Colon (tissue), 2 donors: Measurements from ENCODE around the gene ABL1.

Experiments used
- FAIRE-seq: peaks from 2 replicates; lab custom pipeline; 2012; peaks lifted over from hg19 to GRCh38; lab: Jason Lieb, UNC
- donor health status: control.
- donor health status: control.

ABL1 gene

DNA sequence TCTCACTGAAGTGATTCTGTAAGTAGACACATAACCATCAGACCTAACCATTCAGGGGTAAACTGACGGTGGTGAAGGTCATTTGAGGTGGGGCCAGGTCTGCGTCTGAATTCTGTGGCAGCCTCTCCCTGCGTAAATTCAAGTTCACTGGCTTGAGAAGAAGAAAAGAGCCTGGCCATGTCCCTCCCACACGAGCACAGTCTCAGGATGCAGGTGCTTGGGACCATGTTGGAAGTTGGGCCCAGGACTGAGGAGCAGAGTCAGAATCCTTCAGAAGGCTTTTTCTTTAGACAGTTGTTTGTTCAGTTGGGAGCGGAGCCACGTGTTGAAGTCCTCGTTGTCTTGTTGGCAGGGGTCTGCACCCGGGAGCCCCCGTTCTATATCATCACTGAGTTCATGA lies 37.5 kb downstream of the ABL1 start:
- FAIRE-seq: no peak

DNA sequence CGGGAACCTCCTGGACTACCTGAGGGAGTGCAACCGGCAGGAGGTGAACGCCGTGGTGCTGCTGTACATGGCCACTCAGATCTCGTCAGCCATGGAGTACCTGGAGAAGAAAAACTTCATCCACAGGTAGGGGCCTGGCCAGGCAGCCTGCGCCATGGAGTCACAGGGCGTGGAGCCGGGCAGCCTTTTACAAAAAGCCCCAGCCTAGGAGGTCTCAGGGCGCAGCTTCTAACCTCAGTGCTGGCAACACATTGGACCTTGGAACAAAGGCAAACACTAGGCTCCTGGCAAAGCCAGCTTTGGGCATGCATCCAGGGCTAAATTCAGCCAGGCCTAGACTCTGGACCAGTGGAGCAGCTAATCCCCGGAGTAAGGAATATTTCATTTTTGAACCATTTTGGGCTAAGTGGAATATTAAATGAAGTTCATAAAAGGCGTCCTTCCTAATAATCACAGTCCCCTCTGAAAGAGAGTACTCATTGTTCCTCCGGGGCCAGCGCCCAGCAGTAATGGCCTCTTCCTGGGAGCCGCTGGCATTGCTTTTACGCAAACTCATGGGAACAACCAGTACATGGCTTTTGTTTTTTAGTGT lies 38.0 kb downstream of the ABL1 start:
- no peak for FAIRE-seq

DNA sequence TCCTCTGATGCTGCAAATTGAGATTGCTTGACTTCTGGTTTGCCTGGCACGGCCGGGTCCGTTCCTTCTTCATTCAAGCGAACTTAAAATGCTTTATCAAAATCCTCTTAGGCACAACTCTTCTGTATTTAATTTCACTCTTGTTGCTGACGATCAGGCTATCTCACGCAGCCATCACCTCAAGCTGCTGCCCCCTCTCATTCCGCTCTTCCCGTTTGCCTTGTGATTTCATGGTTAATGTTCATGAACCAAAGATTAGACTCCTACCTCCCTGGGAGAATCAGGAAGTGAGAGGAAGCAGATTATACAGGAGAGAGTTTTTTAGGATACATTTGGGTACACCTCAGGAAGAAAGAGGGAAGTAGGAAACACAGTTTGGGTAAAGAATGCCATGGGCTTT lies 38.9 kb downstream of the ABL1 start:
- no peak for FAIRE-seq

DNA sequence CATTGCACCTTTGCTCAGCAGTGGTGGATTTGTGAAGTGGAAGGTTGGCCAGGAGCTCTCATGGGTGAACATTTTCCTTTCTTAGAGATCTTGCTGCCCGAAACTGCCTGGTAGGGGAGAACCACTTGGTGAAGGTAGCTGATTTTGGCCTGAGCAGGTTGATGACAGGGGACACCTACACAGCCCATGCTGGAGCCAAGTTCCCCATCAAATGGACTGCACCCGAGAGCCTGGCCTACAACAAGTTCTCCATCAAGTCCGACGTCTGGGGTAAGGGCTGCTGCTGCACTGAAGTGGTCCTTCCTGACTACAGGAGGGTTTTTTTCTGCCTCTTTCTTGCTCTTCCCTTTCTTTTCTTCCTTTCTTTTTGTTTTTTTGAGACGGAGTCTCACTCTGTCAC lies 39.7 kb downstream of the ABL1 start:
- no peak for FAIRE-seq

DNA sequence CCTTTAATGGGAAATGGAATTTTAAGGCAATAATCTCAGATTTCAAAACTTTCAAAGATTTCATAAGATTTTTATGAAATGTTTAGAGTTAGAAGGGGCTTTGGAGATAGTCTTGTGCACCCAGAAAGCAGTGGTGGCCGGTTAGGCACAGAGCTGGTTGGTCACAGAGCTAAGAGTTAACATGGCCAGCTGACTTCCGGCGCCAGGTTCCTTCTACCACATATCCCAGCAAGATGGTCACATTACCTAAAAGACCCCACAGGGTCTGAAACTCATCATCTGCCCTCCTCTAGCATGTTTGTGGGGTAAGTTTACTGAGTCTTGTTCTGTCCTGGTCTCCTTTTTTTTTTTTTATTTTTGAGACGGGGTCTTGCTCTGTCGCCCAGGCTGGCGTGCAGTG lies 42.2 kb downstream of the ABL1 start:
- FAIRE-seq: no peak

DNA sequence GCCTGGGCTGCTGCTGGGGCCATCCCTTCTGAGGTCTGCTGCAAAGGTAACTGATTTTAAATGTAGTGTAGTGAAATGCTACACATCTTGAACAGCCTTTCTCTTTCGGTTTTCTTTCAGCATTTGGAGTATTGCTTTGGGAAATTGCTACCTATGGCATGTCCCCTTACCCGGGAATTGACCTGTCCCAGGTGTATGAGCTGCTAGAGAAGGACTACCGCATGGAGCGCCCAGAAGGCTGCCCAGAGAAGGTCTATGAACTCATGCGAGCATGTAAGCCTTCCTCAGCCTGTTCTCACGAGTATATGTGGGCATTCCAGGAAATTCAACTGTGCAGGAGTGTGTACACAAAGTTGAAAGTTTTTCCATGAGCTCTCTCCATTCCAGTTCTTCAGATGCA lies 43.2 kb downstream of the ABL1 start:
- no peak for FAIRE-seq

DNA sequence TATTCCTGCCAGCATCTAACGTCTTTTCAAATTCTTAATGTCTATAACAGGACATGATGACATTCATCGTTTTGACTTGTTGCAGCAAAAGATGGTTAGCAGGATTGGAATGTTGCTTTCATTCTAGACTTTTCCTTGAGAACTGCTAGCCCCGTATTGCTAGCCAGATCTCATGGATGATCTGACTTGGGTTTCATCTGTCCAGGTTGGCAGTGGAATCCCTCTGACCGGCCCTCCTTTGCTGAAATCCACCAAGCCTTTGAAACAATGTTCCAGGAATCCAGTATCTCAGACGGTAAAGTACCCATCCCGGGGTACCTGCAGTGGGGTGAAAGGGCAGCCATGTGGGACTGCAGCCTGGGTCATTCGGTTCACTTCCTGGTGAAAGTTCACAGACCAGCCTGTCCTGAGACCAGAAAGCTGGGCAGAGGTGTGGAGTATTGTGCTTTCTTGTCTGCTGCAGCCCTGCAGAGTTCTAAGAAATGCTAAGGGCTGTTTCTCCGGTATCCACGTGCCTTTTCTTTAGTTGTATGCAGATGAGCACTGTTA lies 44.9 kb downstream of the ABL1 start:
- no peak for FAIRE-seq

DNA sequence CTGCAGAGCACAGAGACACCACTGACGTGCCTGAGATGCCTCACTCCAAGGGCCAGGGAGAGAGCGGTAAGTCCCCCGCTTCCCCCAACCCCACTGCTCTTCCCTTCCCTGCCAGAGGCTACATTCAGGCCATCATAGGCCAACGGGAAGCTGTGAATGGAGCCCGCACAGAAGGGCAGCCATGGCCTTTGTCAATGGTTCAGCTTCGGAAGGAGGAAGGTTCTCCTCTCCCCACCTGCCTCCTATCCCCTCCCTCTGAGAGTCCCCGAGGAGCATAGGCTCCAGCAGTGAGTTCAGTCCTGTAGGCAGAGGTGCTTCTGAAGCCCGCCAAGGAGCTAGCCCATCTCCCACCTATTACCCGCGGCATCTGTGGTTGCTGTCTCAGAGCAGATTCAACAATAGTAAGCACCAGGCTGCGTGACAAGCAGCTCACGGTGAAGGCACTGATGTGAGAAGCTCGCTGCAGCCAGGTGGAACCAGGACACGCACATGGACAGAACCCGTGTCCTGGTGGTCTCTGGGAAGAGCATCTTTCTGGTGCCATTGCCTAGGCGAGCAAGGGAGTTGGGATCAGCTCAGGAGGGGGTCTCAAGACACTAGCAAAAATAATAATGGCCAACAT lies 45.7 kb downstream of the ABL1 start:
- no peak for FAIRE-seq

DNA sequence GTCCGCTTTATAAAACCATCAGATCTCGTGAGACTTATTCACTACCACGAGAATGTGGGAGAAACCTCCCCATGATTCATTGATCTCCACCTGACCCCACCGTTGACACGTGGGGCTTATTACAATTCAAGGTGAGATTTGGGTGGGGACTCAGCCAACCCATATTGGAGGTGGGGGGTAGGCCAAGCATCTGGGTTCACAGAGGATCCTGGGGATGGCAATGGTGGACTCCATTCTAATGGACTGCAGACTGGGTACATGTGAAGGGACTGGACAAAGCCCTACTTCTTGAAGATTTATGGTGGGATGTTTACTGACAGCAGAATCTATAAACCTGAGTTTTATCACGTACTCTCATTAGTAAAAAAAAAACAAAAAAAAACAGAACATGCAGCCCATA lies 46.5 kb downstream of the ABL1 start:
- FAIRE-seq: no peak

DNA sequence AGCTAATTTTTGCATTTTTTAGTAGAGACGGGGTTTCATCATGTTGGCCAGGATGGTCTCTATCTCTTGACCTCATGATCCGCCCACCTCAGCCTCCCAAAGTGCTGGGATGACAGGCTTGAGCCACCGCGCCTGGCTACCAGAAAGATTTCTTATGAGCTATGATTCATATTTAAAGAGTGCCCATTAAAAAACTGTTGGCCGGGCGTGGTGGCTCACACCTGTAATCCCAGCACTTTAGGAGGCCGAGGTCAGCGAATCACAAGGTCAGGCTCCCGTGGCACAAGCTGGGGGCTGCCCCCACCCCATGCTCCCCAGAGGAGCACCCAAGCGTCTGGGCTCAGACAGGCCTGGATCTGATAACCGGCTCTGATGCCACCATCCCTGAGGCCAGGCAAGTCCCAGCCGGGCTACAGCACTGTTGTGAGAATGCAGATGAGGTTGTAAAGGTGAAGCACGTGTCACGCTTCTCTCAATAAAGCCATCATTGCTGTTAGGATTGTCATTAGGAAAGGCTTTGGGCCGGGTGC lies 47.7 kb downstream of the ABL1 start:
- no peak for FAIRE-seq

DNA sequence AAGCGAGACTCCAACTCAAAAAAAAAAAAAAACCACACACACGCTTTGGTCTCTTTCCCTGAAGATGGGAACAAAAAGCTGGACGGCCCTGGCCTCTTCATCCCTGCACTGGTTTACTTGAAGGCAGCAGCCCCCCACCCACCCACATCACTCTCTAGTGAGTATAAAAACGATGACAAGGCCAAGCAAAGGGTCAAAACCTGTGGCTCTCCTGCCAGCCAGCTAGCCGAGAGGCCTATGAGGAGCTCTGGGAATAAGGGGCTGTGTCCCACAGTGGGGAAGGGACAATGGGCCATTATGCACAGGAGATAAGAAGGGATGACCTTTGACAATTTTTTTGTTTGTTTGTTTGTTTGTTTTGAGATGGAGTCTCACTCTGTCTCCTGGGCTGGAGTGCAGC lies 48.4 kb downstream of the ABL1 start:
- no peak for FAIRE-seq

DNA sequence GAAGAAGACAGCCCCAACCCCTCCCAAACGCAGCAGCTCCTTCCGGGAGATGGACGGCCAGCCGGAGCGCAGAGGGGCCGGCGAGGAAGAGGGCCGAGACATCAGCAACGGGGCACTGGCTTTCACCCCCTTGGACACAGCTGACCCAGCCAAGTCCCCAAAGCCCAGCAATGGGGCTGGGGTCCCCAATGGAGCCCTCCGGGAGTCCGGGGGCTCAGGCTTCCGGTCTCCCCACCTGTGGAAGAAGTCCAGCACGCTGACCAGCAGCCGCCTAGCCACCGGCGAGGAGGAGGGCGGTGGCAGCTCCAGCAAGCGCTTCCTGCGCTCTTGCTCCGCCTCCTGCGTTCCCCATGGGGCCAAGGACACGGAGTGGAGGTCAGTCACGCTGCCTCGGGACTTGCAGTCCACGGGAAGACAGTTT lies 49.1 kb downstream of the ABL1 start:
- FAIRE-seq: no peak

DNA sequence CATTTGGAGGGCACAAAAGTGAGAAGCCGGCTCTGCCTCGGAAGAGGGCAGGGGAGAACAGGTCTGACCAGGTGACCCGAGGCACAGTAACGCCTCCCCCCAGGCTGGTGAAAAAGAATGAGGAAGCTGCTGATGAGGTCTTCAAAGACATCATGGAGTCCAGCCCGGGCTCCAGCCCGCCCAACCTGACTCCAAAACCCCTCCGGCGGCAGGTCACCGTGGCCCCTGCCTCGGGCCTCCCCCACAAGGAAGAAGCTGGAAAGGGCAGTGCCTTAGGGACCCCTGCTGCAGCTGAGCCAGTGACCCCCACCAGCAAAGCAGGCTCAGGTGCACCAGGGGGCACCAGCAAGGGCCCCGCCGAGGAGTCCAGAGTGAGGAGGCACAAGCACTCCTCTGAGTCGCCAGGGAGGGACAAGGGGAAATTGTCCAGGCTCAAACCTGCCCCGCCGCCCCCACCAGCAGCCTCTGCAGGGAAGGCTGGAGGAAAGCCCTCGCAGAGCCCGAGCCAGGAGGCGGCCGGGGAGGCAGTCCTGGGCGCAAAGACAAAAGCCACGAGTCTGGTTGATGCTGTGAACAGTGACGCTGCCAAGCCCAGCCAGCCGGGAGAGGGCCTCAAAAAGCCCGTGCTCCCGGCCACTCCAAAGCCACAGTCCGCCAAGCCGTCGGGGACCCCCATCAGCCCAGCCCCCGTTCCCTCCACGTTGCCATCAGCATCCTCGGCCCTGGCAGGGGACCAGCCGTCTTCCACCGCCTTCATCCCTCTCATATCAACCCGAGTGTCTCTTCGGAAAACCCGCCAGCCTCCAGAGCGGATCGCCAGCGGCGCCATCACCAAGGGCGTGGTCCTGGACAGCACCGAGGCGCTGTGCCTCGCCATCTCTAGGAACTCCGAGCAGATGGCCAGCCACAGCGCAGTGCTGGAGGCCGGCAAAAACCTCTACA lies 49.8 kb downstream of the ABL1 start:
- FAIRE-seq: no peak

DNA sequence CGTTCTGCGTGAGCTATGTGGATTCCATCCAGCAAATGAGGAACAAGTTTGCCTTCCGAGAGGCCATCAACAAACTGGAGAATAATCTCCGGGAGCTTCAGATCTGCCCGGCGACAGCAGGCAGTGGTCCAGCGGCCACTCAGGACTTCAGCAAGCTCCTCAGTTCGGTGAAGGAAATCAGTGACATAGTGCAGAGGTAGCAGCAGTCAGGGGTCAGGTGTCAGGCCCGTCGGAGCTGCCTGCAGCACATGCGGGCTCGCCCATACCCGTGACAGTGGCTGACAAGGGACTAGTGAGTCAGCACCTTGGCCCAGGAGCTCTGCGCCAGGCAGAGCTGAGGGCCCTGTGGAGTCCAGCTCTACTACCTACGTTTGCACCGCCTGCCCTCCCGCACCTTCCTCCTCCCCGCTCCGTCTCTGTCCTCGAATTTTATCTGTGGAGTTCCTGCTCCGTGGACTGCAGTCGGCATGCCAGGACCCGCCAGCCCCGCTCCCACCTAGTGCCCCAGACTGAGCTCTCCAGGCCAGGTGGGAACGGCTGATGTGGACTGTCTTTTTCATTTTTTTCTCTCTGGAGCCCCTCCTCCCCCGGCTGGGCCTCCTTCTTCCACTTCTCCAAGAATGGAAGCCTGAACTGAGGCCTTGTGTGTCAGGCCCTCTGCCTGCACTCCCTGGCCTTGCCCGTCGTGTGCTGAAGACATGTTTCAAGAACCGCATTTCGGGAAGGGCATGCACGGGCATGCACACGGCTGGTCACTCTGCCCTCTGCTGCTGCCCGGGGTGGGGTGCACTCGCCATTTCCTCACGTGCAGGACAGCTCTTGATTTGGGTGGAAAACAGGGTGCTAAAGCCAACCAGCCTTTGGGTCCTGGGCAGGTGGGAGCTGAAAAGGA lies 50.7 kb downstream of the ABL1 start:
- FAIRE-seq: no peak

DNA sequence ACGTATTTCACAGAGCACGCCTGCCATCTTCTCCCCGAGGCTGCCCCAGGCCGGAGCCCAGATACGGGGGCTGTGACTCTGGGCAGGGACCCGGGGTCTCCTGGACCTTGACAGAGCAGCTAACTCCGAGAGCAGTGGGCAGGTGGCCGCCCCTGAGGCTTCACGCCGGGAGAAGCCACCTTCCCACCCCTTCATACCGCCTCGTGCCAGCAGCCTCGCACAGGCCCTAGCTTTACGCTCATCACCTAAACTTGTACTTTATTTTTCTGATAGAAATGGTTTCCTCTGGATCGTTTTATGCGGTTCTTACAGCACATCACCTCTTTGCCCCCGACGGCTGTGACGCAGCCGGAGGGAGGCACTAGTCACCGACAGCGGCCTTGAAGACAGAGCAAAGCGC lies 51.9 kb downstream of the ABL1 start:
- FAIRE-seq: no peak

DNA sequence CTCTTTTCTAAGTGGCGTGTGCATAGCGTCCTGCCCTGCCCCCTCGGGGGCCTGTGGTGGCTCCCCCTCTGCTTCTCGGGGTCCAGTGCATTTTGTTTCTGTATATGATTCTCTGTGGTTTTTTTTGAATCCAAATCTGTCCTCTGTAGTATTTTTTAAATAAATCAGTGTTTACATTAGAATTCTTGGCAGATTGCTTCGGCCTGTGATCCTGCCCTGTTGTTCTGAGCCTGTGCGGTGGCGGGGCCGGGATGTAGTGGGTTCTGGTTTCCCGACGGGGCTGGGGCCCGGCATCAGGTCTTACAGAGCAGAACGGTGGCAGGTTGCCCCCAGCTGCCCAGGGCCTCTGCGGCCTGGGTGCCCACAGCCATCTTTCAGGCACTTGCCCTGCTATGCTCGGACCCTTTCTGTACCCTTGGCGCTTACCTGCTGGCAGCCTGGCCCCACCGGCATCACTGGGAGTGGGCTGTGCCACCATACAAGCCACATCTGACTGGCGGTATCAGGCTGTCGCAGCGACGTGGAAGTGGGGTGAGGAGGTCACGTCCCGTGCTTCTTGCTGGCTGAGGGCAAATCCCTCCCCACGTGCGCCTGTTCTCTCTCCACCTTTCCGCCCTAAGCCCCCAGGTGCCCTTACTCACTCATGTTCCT lies 52.6 kb downstream of the ABL1 start:
- FAIRE-seq: no peak

DNA sequence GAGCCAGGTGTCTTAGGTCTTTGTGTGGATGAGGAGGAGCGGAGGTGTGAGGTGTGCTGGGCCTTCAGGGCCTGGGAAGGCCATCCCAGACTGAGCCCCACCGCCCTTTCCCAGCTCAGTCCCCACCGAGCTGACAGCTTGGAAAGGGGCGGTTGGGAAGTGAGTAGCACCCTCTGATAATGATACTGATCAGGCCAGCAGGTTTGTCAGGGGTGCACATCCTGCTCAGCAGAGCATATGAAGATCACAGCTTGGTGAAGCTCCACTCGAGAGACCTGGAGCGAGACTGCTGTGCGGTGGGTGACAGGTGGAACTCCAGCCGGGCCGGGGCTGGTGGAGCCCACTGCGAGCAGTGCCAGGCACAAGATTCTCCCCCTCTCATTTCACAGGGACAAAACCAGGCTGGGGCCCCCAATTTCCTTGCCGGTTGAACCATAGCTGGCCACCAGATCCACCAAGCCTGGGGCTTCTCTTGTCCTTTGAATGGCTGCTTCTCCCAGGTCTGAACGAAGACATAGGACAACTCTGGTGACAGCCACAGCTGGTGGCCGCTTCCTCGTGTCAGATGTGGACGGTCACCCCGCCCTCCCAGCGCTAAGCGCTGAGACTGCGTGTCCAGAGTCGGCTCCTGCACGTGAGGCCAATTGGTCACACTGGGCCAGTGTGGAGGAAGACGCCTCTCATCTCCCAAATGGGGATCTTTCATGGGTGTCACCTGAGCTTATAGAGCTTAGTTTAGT lies 53.3 kb downstream of the ABL1 start:
- FAIRE-seq: no peak

DNA sequence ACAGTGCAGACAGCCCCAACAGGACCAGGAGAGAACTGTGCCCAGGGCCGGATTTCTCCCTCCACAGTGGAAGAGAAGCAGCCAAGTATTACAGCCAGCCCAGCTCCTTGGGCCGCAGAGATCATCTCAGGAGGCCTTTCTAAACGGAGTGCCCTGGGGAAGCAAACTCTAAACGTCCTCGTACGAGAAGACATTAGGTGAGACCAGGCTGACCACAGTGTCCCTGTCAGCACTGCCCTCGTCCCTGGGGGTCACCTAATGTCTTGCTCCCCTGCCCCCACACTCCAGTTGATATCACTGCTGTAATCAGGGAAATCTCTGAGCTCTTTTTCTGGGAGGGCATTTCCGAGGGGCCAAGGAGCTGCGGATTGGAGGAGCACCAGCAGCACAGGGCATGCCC lies 55.1 kb downstream of the ABL1 start:
- no peak for FAIRE-seq

DNA sequence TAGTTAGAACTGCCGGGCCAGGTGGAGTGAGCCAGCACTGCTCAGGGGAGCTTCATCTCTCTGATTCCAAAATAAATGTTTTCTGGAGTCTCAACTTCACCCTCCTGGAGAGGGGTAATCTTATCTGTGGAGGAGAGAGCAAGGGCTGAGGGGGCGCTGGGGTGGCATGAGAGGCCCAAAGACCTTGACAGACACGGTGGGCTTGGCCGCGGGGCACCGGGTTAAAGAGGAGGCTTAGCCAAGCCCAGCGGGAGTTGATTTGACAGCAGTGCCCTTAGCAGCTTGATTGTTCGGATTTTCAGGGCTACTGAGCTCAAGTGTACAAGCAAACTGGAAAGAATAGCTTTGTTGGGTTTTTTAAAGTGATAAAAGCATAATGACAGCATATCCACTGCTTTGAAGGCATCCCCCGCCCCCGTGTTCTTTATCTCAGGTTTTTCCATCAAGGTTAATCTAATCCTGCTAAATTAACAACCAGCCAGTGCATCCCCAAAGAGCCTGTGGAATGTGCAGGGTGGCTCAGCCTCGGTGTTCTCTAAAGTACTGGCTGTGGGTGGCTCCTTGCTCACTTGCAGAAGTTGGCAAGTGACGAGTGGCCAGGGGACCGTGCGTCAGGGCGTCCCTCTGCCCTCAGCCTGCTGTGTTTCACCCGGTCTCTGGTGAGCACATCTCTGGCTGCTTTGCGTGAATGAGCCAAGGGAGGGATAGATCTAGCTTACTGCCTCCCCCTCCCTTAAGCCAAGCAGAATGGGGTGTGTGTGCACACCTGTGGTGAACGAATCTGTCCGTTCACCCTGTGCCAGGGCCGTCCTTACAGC lies 56.0 kb downstream of the ABL1 start:
- no peak for FAIRE-seq
